D721Med (cell line): ENCODE results near the gene SPDYC.

Experiments used
- DNase-seq: peaks from one replicate; pipeline ENCODE4 v3.0.0; 2011; ENCODE audit warnings: low spot score; ENCODE audit not compliant: insufficient read length
- FAIRE-seq: peaks from 2 replicates; lab custom pipeline; 2011; peaks lifted over from hg19 to GRCh38; lab: Jason Lieb, UNC
- TF ChIP-seq, protein P1 (sequence below): IDR thresholded peaks from 2 replicates; pipeline ENCODE4 v1.5.1; 2012; ENCODE audit warnings: mild to moderate bottlenecking, control low read depth; ENCODE audit not compliant: insufficient read depth; ENCODE audit errors: missing control alignments

Gene SPDYC

GRCh38 chr11:65126624-65127274 lies 43.3 kb upstream of the SPDYC start:
- TF ChIP-seq, protein P1, sequence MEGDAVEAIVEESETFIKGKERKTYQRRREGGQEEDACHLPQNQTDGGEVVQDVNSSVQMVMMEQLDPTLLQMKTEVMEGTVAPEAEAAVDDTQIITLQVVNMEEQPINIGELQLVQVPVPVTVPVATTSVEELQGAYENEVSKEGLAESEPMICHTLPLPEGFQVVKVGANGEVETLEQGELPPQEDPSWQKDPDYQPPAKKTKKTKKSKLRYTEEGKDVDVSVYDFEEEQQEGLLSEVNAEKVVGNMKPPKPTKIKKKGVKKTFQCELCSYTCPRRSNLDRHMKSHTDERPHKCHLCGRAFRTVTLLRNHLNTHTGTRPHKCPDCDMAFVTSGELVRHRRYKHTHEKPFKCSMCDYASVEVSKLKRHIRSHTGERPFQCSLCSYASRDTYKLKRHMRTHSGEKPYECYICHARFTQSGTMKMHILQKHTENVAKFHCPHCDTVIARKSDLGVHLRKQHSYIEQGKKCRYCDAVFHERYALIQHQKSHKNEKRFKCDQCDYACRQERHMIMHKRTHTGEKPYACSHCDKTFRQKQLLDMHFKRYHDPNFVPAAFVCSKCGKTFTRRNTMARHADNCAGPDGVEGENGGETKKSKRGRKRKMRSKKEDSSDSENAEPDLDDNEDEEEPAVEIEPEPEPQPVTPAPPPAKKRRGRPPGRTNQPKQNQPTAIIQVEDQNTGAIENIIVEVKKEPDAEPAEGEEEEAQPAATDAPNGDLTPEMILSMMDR: no peak
- no peak for FAIRE-seq
- no peak for DNase-seq

DNA sequence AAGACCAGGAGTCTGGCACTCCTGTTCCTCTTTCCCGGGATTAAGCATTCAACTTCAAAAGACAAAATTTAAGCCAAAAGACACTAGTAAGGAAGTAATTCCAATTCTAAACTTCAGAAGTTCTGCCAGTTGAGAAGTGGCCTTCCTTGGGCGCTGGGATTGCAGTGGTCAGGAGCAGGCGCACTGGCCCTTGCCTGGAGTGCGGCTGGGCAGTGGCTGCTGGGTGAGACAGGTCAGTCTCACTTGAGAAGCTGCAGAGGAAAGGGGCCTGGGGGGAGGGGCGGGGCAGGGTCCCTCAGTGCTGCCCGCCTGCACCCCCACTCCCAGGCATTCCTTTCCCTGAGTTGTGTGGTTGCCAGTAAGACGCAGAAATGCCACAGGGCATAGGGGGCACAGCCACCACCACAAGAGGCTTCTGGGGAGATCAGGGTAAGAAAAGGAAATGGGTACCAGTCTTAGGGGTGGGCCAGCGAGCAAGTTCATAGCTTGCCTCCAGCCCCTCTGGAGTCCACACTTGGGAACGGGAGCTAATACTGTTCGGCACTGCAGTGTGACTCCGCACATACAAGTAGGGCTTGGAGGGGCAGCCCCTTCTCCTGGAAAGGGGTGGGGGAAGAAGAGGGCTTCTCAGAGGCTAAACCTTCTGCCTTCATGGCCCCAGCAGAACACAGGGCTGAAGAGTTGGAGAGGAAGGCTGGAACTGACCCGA lies 42.4 kb upstream of the SPDYC start:
- FAIRE-seq (no peak), DNase-seq (no peak)
- TF ChIP-seq, protein P1: no peak

GRCh38 chr11:65128182-65129145 lies 41.6 kb upstream of the SPDYC start:
- no peak for DNase-seq
- TF ChIP-seq, protein P1: no peak
- FAIRE-seq: no peak

DNA sequence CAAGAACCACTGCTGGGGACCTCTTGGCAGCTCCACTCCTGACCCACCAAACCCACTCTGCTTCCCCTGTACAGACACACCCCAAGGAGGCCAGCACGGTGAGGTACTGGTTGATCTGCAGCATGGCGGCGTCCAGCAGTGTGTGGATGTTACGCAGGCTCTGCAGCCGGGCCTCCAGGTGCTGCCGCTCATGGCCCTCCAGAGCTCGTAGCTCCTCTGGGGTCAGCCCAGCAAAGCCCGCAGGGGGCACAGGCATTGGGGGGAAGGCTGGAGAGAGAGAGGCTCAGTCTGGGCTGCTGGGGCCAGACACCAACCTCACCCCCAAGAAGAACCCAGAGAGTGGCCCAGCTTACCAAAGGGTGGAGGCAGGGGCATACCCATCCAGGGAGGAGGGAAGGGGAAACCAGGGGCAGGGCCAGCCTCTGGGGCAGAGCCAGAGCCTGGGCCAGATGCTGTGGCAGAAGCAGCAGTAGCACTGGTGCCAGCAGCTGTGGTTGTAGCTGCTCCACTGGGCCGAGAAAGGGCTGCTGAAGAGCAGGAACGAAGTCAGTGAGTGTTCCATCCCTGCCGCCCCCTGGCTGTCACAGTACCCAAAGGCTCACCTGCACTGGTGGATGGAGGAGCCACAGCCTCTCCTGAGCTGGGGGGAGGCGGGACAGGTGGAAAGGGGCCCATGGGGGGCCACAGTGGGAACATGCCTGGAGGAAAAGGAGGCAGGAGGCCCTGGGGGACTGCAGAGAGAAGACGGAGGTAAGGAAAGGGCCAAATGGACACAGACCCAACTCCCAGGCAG lies 40.2 kb upstream of the SPDYC start:
- DNase-seq (no peak), FAIRE-seq (no peak)
- TF ChIP-seq, protein P1: no peak

GRCh38 chr11:65130631-65131416 lies 39.2 kb upstream of the SPDYC start:
- no peak for FAIRE-seq
- TF ChIP-seq, protein P1: no peak
- DNase-seq: no peak

DNA sequence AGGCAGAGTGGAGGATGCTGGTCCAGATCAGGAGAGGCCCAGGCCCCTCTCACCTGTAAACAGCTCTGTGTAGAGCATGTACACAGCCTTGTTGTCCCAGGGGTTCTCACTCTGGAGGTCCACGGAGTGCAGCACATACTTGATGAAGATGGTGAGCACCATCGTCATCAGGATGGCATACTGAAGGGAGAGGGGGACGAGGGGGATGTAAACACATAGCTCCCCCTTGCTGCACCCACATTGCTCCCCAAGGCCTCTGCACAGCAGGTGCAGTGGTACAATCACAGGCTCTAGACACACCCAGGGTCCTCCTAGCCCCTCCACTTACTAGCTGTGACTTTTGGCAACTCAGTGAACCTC lies 38.6 kb upstream of the SPDYC start:
- TF ChIP-seq, protein P1: no peak
- FAIRE-seq: no peak
- no peak for DNase-seq
